ENCODE data around the gene PTPRN2.

GRCh38 chr7:157523766-157524421 lies 1063.7 kb downstream of the PTPRN2 start:
- TF ChIP-seq SUZ12 (IDR thresholded peaks at IDR 0.05) (no peak), FOXA1 (IDR thresholded peaks at IDR 0.05) (no peak), FOXK2 (IDR thresholded peaks at IDR 0.05) (no peak), FOXM1 (IDR thresholded peaks at IDR 0.05; ENCODE audit: borderline replicate concordance) (no peak), NFRKB (IDR thresholded peaks at IDR 0.05) (no peak), TARDBP (IDR thresholded peaks at IDR 0.05) (no peak), BHLHE40 (IDR thresholded peaks at IDR 0.05; ENCODE audit: borderline replicate concordance) (no peak), ZNF384 (IDR thresholded peaks at IDR 0.05) (no peak), PKNOX1 (IDR thresholded peaks at IDR 0.05) (no peak), SP1 (IDR thresholded peaks at IDR 0.05) (no peak)
